ENCODE results near the gene BACE1-AS. TPM values are rescaled to one million over a fixed set of nuclear protein-coding genes. Genes with fewer than 3 reads are reported as not detected.

BACE1-AS gene
- total RNA-seq, 4 donors from 2014 or later, result 7.5 to 12.1 (median 8.0) TPM

GRCh38 chr11:117328375-117329010 lies 37.3 kb downstream of the BACE1-AS start:
- TF ChIP-seq CTCF (IDR thresholded peaks at IDR 0.05; ENCODE audit: low read depth), result no peak

- TF ChIP-seq CTCF (IDR thresholded peaks at IDR 0.05; ENCODE audit: low read depth), result no peak
Measured at GRCh38 chr11:117332843-117333242, 41.7 kb downstream of the BACE1-AS start.

- no peak for TF ChIP-seq CTCF (IDR thresholded peaks at IDR 0.05; ENCODE audit: low read depth)
Measured at GRCh38 chr11:117333917-117334316, 42.8 kb downstream of the BACE1-AS start.

- no peak for TF ChIP-seq CTCF (IDR thresholded peaks at IDR 0.05; ENCODE audit: low read depth)
Measured at GRCh38 chr11:117334896-117335295, 43.8 kb downstream of the BACE1-AS start.

GRCh38 chr11:117335399-117335798 lies 44.3 kb downstream of the BACE1-AS start:
- no peak for TF ChIP-seq CTCF (IDR thresholded peaks at IDR 0.05; ENCODE audit: low read depth)

GRCh38 chr11:117337076-117337475 lies 45.9 kb downstream of the BACE1-AS start:
- TF ChIP-seq CTCF (IDR thresholded peaks at IDR 0.05; ENCODE audit: low read depth), result no peak

Small RNA genes lying within 50 kb of the gene (small RNA-seq; reads per million reads assigned to genes)
- not detected for gene RF00564

Other genes with a start within 250 kb of the BACE1-AS start
- 10 to 100 TPM; 27.7 to 44.8 (median 40.3) TPM for gene SIK3, start 192.9 kb upstream of the BACE1-AS start, total RNA-seq
- 100 to 1,000 TPM in 1 of 4 donors, 10 to 100 TPM in 3; 69.7 to 119 (median 82.3) TPM for gene PAFAH1B2, start 147.1 kb upstream of the BACE1-AS start, total RNA-seq
- 100 to 1,000 TPM in 1 of 4 donors, 10 to 100 TPM in 3; 68.9 to 115 (median 90.3) TPM for gene SIDT2, start 112.6 kb upstream of the BACE1-AS start, total RNA-seq
- gene TAGLN, start 92.0 kb upstream of the BACE1-AS start, total RNA-seq, result 100 to 1,000 TPM; 240 to 872 (median 614) TPM
- 10 to 100 TPM; 26.2 to 91.0 (median 46.3) TPM for gene PCSK7, start 59.3 kb upstream of the BACE1-AS start, total RNA-seq
- 10 to 100 TPM; 13.2 to 17.9 (median 13.9) TPM for gene RNF214, start 58.7 kb upstream of the BACE1-AS start, total RNA-seq
- gene BACE1, start 24.9 kb downstream of the BACE1-AS start, total RNA-seq, result 10 to 100 TPM; 17.4 to 33.0 (median 22.9) TPM
- gene CEP164, start 36.5 kb downstream of the BACE1-AS start, total RNA-seq, result 10 to 100 TPM; 10.9 to 17.6 (median 14.6) TPM